Heart left ventricle (tissue), 13 donors: ENCODE data around the gene GPR4.

ENCODE experiments used
- POLR2A ChIP-seq, 2 donors: fragments of 450-650 bp; IDR thresholded peaks; one replicate each; pipeline ENCODE4 v1.6.1; 2017; ENCODE audit warnings: antibody characterized with exemption in 2 of 2, mild to moderate bottlenecking in 2 of 2, moderate library complexity in 2 of 2
- TF ChIP-seq, protein P1 (sequence below), 12 donors: fragments of 200-600 bp; sonication (generic) in 4 of 12; IDR thresholded peaks; one replicate each; pipeline versions ENCODE4 v1.5.0 to v1.8.0; 2018 to 2022; ENCODE audit warnings: antibody characterized with exemption in 12 of 12, mild to moderate bottlenecking in 5 of 12
- donor health status: ischemic (EF 13 %, LVEDD 7.1; RV severe dilation, severe dysfunction).
- donor health status: DM: no; HTN: yes; CAD: no.
- donor health status: DM: no; HTN: no; CAD: no.
- donor health status: ischemic (EF 25% LVEDD 6.9; RV normal size, moderate dysfunction).
- donor health status: ischemic (EF 25% LVEDD 5.7; RV mildly dilated, moderate dysfunction).
- donor health status: ischemic (EF 35%, LVEDD 5.7; RV mildly dilated, moderate dysfunction).
- donor health status: nonischemic (EF 11% LVEDD 7.7; RV severe dilation, severe dysfunction).
- donor health status: DM: yes; HTN: yes; CAD: no.
- donor health status: PGD.
- donor health status: ischemic (EF 29% LVEDD 5.4; RV normal size, mild dysfunction).
- donor health status: nonischemic (EF 23%, LVEDD 6.1; RV moderate dilation, normal function).

DNA sequence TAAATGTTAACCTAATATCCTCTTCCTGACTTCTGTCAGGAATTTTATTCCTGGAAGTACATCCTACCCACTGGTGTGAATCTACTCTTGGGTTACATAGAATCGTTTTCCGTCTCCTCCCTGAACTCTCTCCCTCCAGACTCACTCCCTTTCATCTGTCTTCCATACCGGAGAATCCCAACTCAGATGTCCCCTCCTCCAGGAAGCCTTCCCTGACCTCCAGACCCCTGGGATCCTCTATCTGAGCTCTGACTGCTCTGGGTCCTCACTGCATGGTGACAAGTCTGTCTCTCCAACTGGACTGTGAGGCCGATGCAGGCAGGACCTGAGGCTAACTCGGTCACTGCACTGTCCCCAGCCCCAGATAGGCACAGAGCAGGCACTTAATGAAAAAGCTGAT is 42.0 kb downstream of the GPR4 start:
- TF ChIP-seq, protein P1, sequence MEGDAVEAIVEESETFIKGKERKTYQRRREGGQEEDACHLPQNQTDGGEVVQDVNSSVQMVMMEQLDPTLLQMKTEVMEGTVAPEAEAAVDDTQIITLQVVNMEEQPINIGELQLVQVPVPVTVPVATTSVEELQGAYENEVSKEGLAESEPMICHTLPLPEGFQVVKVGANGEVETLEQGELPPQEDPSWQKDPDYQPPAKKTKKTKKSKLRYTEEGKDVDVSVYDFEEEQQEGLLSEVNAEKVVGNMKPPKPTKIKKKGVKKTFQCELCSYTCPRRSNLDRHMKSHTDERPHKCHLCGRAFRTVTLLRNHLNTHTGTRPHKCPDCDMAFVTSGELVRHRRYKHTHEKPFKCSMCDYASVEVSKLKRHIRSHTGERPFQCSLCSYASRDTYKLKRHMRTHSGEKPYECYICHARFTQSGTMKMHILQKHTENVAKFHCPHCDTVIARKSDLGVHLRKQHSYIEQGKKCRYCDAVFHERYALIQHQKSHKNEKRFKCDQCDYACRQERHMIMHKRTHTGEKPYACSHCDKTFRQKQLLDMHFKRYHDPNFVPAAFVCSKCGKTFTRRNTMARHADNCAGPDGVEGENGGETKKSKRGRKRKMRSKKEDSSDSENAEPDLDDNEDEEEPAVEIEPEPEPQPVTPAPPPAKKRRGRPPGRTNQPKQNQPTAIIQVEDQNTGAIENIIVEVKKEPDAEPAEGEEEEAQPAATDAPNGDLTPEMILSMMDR (IDR thresholded peaks at IDR 0.05), result no peak
- TF ChIP-seq POLR2A (IDR thresholded peaks at IDR 0.05), result no peak
